HG03378 (cell line): ENCODE data around the gene ZFYVE26.
"Not testable (repeated sequence)": the region's sequence is repeated elsewhere in the genome, so short reads cannot be mapped to it uniquely, and the experiment has no call there.

Experiments used
- ATAC-seq: cut with Tn5 transposase; IDR thresholded peaks from one replicate; pipeline ENCODE4 v1.9.1; 2021; ENCODE audit warnings: mild to moderate bottlenecking, moderate library complexity; ENCODE audit not compliant: unreplicated experiment

The ZFYVE26 gene

GRCh38 chr14:67759916-67760315, 56.5 kb downstream of the ZFYVE26 start:
- no peak for ATAC-seq

- no peak for ATAC-seq
Observed at GRCh38 chr14:67757175-67757574, 59.2 kb downstream of the ZFYVE26 start.

DNA sequence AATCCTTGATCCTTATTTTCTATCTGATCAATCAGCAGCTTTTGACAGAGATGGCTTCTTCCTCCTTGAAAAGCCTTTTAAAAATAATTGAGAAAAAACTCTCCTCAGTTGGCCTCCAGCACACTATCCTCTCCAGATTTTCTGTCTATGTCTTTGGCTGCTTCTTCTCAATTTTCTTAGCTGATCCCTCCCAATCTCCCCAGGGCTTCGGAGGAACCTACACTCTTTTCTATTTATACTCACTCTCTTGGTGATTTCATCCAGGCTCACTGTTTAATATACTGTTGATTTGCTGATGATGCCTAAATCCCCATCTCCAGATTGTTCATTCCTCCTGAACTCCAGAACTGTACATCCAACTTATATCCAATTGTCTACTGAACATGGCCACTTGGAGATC, 59.9 kb downstream of the ZFYVE26 start:
- ATAC-seq, result no peak

DNA sequence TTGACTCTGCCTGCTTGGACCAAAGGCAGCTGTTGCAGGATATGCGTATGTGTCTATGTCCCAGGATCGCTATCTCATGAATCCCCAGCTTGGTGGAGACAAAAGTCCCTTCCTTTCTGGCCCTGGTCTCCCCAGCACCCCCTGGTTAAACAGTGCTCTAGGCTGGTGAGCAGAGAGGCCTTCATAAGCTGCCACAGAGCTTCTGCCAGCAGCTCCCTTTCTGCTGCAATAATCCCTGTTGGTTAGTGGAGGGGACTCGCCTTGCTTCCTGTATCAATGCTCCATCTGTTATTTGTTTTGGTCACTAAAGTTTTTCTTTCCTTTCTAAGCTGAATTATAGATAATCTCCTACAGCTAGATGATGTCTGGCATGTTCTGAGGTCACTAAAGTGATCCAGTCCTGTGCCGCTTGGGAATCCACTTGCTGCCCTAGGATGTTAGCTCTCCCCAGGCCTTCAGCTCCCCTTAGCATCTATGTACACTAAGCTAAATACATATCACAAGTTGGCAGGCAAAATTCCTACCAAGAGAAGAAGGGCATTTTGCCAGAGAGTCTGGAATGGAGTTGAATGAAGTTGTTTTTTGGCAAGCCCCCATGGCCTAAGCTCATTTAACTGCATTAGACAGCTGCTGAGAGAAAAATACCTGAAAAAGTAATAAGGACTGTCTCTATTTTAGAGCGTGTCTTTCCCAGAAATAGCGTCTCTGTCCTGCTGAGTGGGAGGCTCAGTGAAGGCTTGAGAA, 66.9 kb downstream of the ZFYVE26 start:
- no peak for ATAC-seq

DNA sequence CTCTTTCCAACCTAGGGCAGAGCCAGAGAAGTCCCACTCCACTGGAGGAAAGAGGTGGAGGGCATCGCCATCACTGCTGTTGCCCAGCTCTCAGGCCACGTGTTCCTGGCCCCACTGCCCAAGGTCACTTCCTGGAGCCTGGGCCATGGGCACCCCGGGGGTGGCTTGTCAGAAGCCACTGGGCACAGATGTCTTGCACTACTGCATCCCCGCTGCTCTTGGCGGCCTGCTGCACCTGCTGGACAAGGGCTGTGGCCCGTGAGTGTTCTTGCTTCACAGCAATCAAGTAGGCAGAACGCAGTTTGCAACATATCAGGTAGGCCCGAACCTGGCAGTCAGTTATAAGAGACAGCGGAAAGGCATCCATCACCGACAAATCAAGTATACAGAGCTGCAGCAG, 68.1 kb downstream of the ZFYVE26 start:
- ATAC-seq, result no peak

GRCh38 chr14:67746927-67747326, 69.5 kb downstream of the ZFYVE26 start:
- peak; percentile 49 for ATAC-seq

- ATAC-seq, result no peak
Observed at GRCh38 chr14:67744046-67744445, 72.3 kb downstream of the ZFYVE26 start.

DNA sequence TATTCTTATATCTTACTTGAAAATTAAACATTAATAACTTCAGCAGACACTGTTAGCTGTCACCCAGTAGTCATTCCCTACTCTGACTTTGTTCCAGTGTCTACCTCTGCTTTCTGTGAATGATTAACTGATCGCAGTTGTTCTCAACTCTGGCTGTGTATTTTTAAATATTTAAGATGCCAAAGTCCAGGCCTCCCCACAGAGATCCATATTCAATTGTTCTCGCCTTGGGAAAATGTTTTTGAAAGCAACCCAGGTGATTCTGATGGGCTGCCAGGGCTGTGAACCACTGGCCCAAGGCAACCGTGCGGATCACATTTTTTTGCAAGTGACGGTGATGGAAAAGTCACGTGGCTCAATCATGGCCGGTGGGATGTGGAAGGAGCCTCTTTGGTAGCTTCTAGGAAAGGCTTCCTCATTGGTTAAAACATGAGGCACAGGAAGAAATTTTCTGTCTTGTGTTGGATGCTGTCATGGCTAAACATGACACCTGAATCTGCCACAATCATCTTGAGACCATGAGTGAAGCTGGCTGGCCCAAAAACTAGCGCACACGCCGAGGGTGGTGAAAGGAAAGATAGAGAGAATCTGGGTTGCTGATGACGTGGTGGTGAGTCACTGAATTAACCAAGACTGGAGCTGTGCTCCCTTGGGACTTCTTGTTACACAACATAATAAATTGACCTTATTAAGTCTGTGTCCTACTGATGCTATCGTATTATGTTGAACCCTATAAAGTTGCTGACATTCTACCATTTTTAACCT, 77.5 kb downstream of the ZFYVE26 start:
- ATAC-seq, result no peak

GRCh38 chr14:67736771-67737170, 79.6 kb downstream of the ZFYVE26 start:
- ATAC-seq, result no peak

DNA sequence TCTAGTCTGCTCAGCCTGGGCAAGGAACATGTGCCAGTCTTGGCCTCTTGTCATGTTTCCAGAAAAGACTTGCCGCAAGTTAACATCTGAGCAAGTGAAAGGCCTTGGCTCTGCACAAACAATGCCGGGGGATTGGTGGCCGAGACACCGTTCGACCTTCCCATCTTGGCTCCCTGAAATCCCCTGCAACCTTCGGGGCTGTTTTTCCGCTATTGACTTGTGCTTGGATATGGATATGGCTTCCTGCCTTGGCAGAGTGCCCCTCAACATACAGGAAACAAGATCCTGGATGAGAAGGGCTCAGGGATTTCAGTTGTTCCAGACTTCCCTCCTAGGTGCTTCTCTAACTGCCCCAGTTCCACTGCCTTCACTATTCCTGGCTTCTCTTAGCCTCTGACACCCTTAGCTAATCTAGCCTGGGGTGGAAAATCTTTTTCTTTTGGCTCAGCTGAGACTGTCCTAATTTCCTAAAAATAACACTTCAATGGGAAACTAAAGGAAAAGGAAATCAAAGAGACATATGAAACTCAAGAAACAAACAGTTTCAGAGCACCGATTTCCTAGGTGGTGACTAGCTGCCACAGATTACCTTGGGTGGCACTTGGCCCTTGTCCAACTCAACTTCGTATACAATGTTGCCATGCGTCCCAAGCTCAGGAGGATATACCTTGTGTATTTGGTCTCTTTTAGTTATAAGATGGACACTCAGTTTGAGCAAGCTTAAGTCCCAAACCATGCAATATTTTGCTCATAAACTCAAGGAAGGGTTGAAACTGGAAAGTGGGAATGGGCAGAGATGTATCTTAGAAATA, 80.8 kb downstream of the ZFYVE26 start:
- ATAC-seq, result no peak

- no peak for ATAC-seq
Observed at GRCh38 chr14:67734675-67735074, 81.7 kb downstream of the ZFYVE26 start.

DNA sequence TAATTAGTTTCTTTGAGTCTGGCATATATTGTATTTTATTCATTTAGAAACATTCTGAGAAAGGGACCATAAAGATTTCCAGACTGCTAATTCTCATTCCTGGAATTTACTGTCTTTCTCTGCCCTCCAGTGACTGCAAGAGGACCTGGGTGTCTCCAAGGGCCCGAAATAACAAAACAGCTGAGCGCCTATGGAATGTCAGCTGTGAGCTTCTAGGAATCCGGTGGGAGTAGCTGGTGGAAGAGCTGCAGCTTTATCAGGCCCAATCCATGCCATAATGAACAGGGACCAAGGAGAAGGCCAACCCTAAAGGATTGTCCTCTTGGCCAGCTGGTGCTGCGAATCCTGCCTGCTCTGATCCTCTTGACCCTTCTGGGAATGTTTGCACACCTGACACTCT, 82.8 kb downstream of the ZFYVE26 start:
- ATAC-seq, result no peak

DNA sequence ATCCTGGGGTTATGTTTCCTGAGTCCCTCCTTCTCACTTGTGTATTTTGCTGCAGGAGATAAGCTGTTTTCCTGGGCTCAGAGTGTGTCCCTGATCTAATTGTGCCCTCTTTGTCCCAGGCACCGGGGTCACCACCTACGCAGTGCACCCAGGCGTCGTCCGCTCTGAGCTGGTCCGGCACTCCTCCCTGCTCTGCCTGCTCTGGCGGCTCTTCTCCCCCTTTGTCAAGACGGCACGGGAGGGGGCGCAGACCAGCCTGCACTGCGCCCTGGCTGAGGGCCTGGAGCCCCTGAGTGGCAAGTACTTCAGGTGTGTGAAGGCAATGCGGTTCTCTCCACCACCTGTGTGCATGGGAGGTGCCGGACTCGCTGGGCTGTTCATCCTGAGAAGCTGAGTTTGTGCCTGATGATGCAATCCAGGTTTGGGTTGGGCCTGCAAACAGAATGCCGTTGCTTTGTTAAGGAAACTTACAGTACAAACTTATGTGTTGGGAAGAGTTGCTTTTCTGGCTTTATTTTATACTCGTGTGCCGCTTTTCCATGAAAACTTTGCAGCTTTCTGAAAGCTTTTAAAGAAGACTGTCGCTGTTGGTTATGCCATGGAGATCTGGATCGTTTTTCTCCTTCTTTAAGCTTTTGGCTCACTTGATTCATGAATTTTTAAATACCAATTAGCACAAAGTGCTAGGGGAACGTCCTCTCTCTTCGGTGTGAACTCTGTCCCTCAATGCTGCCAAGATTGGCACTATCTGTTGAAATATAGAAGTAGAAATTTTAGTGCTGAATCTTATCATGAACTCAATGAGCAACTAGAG, 87.1 kb downstream of the ZFYVE26 start:
- no peak for ATAC-seq

GRCh38 chr14:67728258-67728657, 88.1 kb downstream of the ZFYVE26 start:
- ATAC-seq, result no peak

DNA sequence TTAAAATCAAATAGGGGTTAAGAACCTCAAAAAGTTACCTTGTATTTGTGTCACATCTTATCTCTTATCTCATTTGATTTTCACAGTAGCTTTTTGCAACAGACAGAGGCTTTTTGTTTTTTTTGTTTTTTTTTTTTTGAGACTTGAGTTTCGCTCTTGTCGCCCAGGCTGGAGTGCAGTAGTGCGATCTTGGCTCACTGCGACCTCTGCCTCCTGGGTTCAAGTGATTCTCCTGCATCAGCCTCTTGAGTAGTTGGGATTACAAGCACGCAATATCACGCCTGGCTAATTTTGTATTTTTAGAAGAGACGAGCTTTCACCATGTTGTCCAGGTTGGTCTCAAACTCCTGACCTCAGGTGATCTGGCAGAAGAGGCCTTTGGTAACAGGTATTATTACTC, 89.0 kb downstream of the ZFYVE26 start:
- ATAC-seq, result no peak

DNA sequence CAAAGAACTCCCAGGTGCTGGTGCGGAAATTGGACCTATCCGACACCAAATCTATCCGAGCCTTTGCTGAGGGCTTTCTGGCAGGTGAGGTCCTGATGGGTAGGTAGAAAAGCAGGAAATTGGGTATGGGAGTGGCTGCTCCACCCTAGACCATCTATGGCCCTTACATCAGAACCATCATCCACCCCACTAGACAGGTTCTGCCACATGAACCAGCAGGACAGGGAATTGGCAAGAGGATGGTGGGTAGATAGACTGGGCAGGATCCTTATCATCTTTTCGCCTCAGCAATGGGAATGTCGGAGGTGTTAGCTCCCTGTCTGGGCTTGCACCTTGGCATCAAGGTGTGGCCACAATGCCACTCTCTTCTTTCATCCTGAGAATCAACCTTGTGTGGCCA, 91.2 kb downstream of the ZFYVE26 start:
- ATAC-seq, result no peak

DNA sequence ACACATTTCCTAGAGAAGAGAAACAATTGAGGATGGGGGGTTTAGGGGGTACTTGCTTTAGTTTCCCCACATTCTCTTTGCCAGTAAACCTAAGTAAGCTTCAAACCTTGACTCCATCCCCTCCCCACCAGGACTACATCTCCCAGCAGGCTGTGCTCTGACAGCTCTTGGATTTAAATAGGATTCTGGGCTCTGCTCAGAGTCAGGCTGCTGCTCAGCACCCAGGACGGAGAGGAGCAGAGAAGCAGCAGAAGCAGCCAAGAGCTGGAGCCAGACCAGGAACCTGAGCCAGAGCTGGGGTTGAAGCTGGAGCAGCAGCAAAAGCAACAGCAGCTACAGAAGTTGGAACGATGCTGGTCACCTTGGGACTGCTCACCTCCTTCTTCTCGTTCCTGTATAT, 94.1 kb downstream of the ZFYVE26 start:
- ATAC-seq, result no peak

- ATAC-seq, result no peak
Observed at GRCh38 chr14:67721875-67722274, 94.5 kb downstream of the ZFYVE26 start.

GRCh38 chr14:67719866-67720265, 96.5 kb downstream of the ZFYVE26 start:
- no peak for ATAC-seq

GRCh38 chr14:67719385-67719784, 97.0 kb downstream of the ZFYVE26 start:
- ATAC-seq, result not testable (repeated sequence)

GRCh38 chr14:67718265-67718664, 98.1 kb downstream of the ZFYVE26 start:
- no peak for ATAC-seq
